ENCODE data around the gene ADARB2.

- TF ChIP-seq POLR2A (IDR thresholded peaks at IDR 0.05) (no peak), CTCF (IDR thresholded peaks at IDR 0.05) (no peak), POLR2AphosphoS5 (IDR thresholded peaks at IDR 0.05) (no peak)
Measured at GRCh38 chr10:1188558-1189135, 548.7 kb downstream of the ADARB2 start.
